ENCODE results near the gene KANSL1. TPM values are rescaled to one million over a fixed set of nuclear protein-coding genes. Genes with fewer than 3 reads are reported as not detected.
A peak's percentile ranks its signal among the peaks of the same experiment; 100 is the strongest.

The KANSL1 gene
- total RNA-seq, 2 experiments from 2014 or later: 54.4 to 55.3 TPM

GRCh38 chr17:46158323-46159296, 34.6 kb downstream of the KANSL1 start:
- Mint-ChIP-seq H3K27ac (peak overlapping the region; percentile 47), H3K27me3 (no peaks in the 10 kb centered on the region), H3K4me1 (ENCODE audit: low read depth) (peaks cover 86% of the 10 kb centered on the region), H3K36me3 (ENCODE audit: low read depth) (peaks cover 18% of the 10 kb centered on the region), H3K9me3 (no peaks in the 10 kb centered on the region), H3K4me3 (no peak overlapping the region)
- no peak for TF ChIP-seq CTCF (IDR thresholded peaks at IDR 0.05)
- CTCF ChIA-PET: interaction anchor here (1.2 to 3.1 kb wide), 4 partner anchors 8 to 54 kb away, joined by 3 to 14 read pairs (median 3); no protein-coding TSS in a partner anchor
- POLR2A ChIA-PET: interaction anchor here (1.2 to 1.6 kb wide), 4 partner anchors 16 to 107 kb away, joined by 3 to 7 read pairs (median 4); no protein-coding TSS in a partner anchor
- intact Hi-C loops (cut with micrococcal nuclease): loop anchor here (5.0 kb wide), 1 partner anchor 34 kb away; the partner anchor contains the start of gene KANSL1
- DNase-seq (no peak), ATAC-seq (no peak)

GRCh38 chr17:46157443-46158062, 35.7 kb downstream of the KANSL1 start:
- Mint-ChIP-seq H3K9me3 (no peaks in the 10 kb centered on the region), H3K4me3 (no peak overlapping the region), H3K27ac (peak overlapping the region; percentile 91), H3K27me3 (no peaks in the 10 kb centered on the region), H3K4me1 (ENCODE audit: low read depth) (peaks cover 85% of the 10 kb centered on the region), H3K36me3 (ENCODE audit: low read depth) (peaks cover 15% of the 10 kb centered on the region)
- CTCF ChIA-PET: interaction anchor here (0.8 to 3.1 kb wide), 11 partner anchors 9 to 154 kb away, joined by 3 to 14 read pairs (median 3); no protein-coding TSS in a partner anchor
- intact Hi-C loops (cut with micrococcal nuclease): loop anchor here (5.0 kb wide), 1 partner anchor 35 kb away; the partner anchor contains the start of gene KANSL1
- POLR2A ChIA-PET: interaction anchor here (1.2 to 1.6 kb wide), 5 partner anchors 12 to 106 kb away, joined by 3 to 7 read pairs (median 3); no protein-coding TSS in a partner anchor
- ATAC-seq (no peak), DNase-seq (no peak)
- TF ChIP-seq CTCF (IDR thresholded peaks at IDR 0.05): no peak

GRCh38 chr17:46154151-46154816, 38.9 kb downstream of the KANSL1 start:
- intact Hi-C loops (cut with micrococcal nuclease): no loop called here
- CTCF ChIA-PET: interaction anchor here (0.9 to 4.4 kb wide), 6 partner anchors 8 to 110 kb away, joined by 3 to 14 read pairs (median 4); partner anchors contain the start of gene KANSL1
- Mint-ChIP-seq H3K9me3 (no peaks in the 10 kb centered on the region), H3K27me3 (no peaks in the 10 kb centered on the region), H3K4me1 (ENCODE audit: low read depth) (peaks cover 84% of the 10 kb centered on the region), H3K27ac (peak overlapping the region; percentile 78), H3K4me3 (peak overlapping the region; percentile 32), H3K36me3 (ENCODE audit: low read depth) (peaks cover 17% of the 10 kb centered on the region)
- TF ChIP-seq CTCF (IDR thresholded peaks at IDR 0.05): no peak
- DNase-seq (peak; percentile 45), ATAC-seq (peak; percentile 32)
- POLR2A ChIA-PET: interaction anchor here (0.6 to 2.8 kb wide), 4 partner anchors 9 to 104 kb away, joined by 3 to 17 read pairs (median 4); no protein-coding TSS in a partner anchor

- intact Hi-C loops (cut with micrococcal nuclease): no loop called here
- H3K27ac Mint-ChIP-seq: peak overlapping the region; percentile 56
- ChIA-PET POLR2A (interaction anchor here (0.7 to 1.4 kb wide), 2 partner anchors 35 to 93 kb away, joined by 3 to 4 read pairs; no protein-coding TSS in a partner anchor), CTCF (interaction anchor here (0.7 to 4.4 kb wide), 5 partner anchors 8 to 1407 kb away, joined by 3 to 14 read pairs (median 4); no protein-coding TSS in a partner anchor)
- DNase-seq (no peak), ATAC-seq (no peak)
- H3K27me3 Mint-ChIP-seq: no peaks in the 10 kb centered on the region
- no peak overlapping the region for H3K4me3 Mint-ChIP-seq
- H3K9me3 Mint-ChIP-seq: no peaks in the 10 kb centered on the region
- TF ChIP-seq CTCF (IDR thresholded peaks at IDR 0.05): no peak
- peaks cover 88% of the 10 kb centered on the region for H3K4me1 Mint-ChIP-seq (ENCODE audit: low read depth)
- H3K36me3 Mint-ChIP-seq (ENCODE audit: low read depth): peaks cover 22% of the 10 kb centered on the region
Measured at GRCh38 chr17:46152423-46152822, 40.8 kb downstream of the KANSL1 start.
